H9 (cell line): Measurements from ENCODE around the gene COLEC12. TPM values are rescaled to one million over a fixed set of nuclear protein-coding genes. Genes with fewer than 3 reads are reported as not detected.

Source experiments
- DNase-seq: peaks from one replicate; pipeline ENCODE4 v3.0.0-alpha.2; 2017
- H2AFZ ChIP-seq: one replicate; pipeline ENCODE4 v1.6.1; 2013; ENCODE audit warnings: mild to moderate bottlenecking, low read length, control low read depth, moderate library complexity
- H2AK5ac ChIP-seq: 2 replicates; pipeline ENCODE4 v1.6.1; 2013; ENCODE audit warnings: low read length, control low read depth, mixed read lengths; ENCODE audit not compliant: insufficient read length
- H2BK120ac ChIP-seq: one replicate; pipeline ENCODE4 v1.6.1; 2013; ENCODE audit warnings: low read depth, mild to moderate bottlenecking, low read length, control low read depth, inconsistent platforms; ENCODE audit not compliant: poor library complexity, severe bottlenecking
- H2BK12ac ChIP-seq: 2 replicates; pipeline ENCODE4 v1.6.1; 2013; ENCODE audit warnings: low read length, control low read depth, mixed read lengths, low read depth; ENCODE audit not compliant: insufficient read length
- H2BK15ac ChIP-seq: 2 replicates; pipeline ENCODE4 v1.6.1; 2013; ENCODE audit warnings: low read depth, low read length, control low read depth
- H2BK20ac ChIP-seq: one replicate; pipeline ENCODE4 v1.6.1; 2013; ENCODE audit warnings: low read depth, mild to moderate bottlenecking, low read length, control low read depth, inconsistent platforms; ENCODE audit not compliant: poor library complexity, severe bottlenecking
- H2BK5ac ChIP-seq: 2 replicates; pipeline ENCODE4 v1.6.1; 2013; ENCODE audit warnings: low read length, control low read depth, mixed read lengths; ENCODE audit not compliant: insufficient read length
- H3K14ac ChIP-seq: 2 replicates; pipeline ENCODE4 v1.6.1; 2013; ENCODE audit warnings: low read length, control low read depth; ENCODE audit not compliant: insufficient read depth
- H3K18ac ChIP-seq: 2 replicates; pipeline ENCODE4 v1.6.1; 2013; ENCODE audit warnings: low read depth, mild to moderate bottlenecking, mixed read lengths, low read length, control low read depth; ENCODE audit not compliant: insufficient read length
- H3K23ac ChIP-seq: 2 replicates; pipeline ENCODE4 v1.6.1; 2013; ENCODE audit warnings: low read length, control low read depth, mixed read lengths, low read depth; ENCODE audit not compliant: insufficient read length
- H3K23me2 ChIP-seq: 2 replicates; pipeline ENCODE4 v1.6.1; 2013; ENCODE audit warnings: low read depth, mild to moderate bottlenecking, mixed read lengths, low read length, control low read depth; ENCODE audit not compliant: insufficient read length, poor library complexity, severe bottlenecking
- H3K27ac ChIP-seq: 2 replicates; pipeline ENCODE4 v1.5.1; 2013; ENCODE audit warnings: low read length, control low read depth, mixed read lengths, low read depth; ENCODE audit not compliant: insufficient read length
- H3K27me3 ChIP-seq: 2 replicates; pipeline ENCODE4 v1.6.1; 2013; ENCODE audit warnings: low read length, control low read depth, inconsistent platforms; ENCODE audit not compliant: insufficient read depth
- H3K4ac ChIP-seq: 2 replicates; pipeline ENCODE4 v1.6.1; 2013; ENCODE audit warnings: low read depth, mild to moderate bottlenecking, control low read depth, inconsistent platforms, low read length, moderate library complexity
- H3K4me1 ChIP-seq: 2 replicates; pipeline ENCODE4 v1.6.1; 2013; ENCODE audit warnings: low read length, control low read depth, inconsistent platforms; ENCODE audit not compliant: insufficient read depth
- H3K4me2 ChIP-seq: 2 replicates; pipeline ENCODE4 v1.6.1; 2013; ENCODE audit warnings: low read length, control low read depth, mixed read lengths; ENCODE audit not compliant: insufficient read length, insufficient read depth
- H3K56ac ChIP-seq: 2 replicates; pipeline ENCODE4 v1.6.1; 2013; ENCODE audit warnings: low read depth, mild to moderate bottlenecking, mixed read lengths, low read length, control low read depth; ENCODE audit not compliant: insufficient read length
- H3K79me1 ChIP-seq: 2 replicates; pipeline ENCODE4 v1.6.1; 2013; ENCODE audit warnings: low read depth, mild to moderate bottlenecking, moderate library complexity, low read length, control low read depth, inconsistent platforms; ENCODE audit not compliant: insufficient read depth, poor library complexity, severe bottlenecking
- H3K79me2 ChIP-seq: 2 replicates; pipeline ENCODE4 v1.6.1; 2013; ENCODE audit warnings: low read length, control low read depth, inconsistent platforms; ENCODE audit not compliant: insufficient read depth
- H3K9ac ChIP-seq: 2 replicates; pipeline ENCODE4 v1.6.1; 2013; ENCODE audit warnings: low read length, control low read depth, mixed read lengths; ENCODE audit not compliant: insufficient read length; ENCODE audit errors: extremely low read depth
- H3K9me3 ChIP-seq: one replicate; pipeline ENCODE4 v1.6.1; 2013; ENCODE audit warnings: low read depth, low read length, inconsistent platforms; ENCODE audit not compliant: control insufficient read depth
- H3T11ph ChIP-seq: one replicate; pipeline ENCODE4 v1.6.1; 2013; ENCODE audit warnings: mild to moderate bottlenecking, low read length, control low read depth, inconsistent platforms
- H4K20me1 ChIP-seq: one replicate; pipeline ENCODE4 v1.6.1; 2013; ENCODE audit not compliant: control insufficient read depth, insufficient read length, insufficient read depth
- H4K5ac ChIP-seq: 2 replicates; pipeline ENCODE4 v1.6.1; 2013; ENCODE audit warnings: low read depth, mild to moderate bottlenecking, mixed read lengths, low read length, control low read depth; ENCODE audit not compliant: insufficient read length
- H4K8ac ChIP-seq: replicated peaks from 2 replicates; pipeline ENCODE4 v1.6.1; 2013; ENCODE audit warnings: low read length, control low read depth, mixed read lengths, low read depth; ENCODE audit not compliant: insufficient read length
- H4K91ac ChIP-seq: 2 replicates; pipeline ENCODE4 v1.6.1; 2013; ENCODE audit warnings: low read depth, mild to moderate bottlenecking, moderate library complexity, mixed read lengths, low read length, control low read depth; ENCODE audit not compliant: insufficient read length
- H3K27ac Mint-ChIP-seq, 3 experiments: 2 replicates in 2 of 3; 3 replicates in 1 of 3; pipeline ENCODE4 v1.8.0; 2020 to 2021; ENCODE audit warnings: mixed read lengths in 3 of 3, mild to moderate bottlenecking in 1 of 3, moderate library complexity in 1 of 3
- H3K27me3 Mint-ChIP-seq: 2 replicates; pipeline ENCODE4 v1.8.0; 2021; ENCODE audit warnings: low read depth, mild to moderate bottlenecking, moderate library complexity, mixed read lengths
- H3K36me3 Mint-ChIP-seq, 3 experiments: 2 replicates in 2 of 3; 3 replicates in 1 of 3; pipeline ENCODE4 v1.8.0; 2020 to 2021; ENCODE audit warnings: low read depth in 3 of 3, mixed read lengths in 3 of 3; ENCODE audit not compliant: insufficient read depth in 1 of 3
- H3K4me1 Mint-ChIP-seq, 2 experiments: 2 replicates each; pipeline ENCODE4 v1.8.0; 2020; ENCODE audit warnings: mixed read lengths in 2 of 2
- H3K4me3 Mint-ChIP-seq, 2 experiments: 2 replicates in 1 of 2; 3 replicates in 1 of 2; pipeline ENCODE4 v1.8.0; 2020 to 2021; ENCODE audit warnings: mild to moderate bottlenecking in 2 of 2, mixed read lengths in 2 of 2, moderate library complexity in 1 of 2
- H3K9me3 Mint-ChIP-seq, 2 experiments: 2 replicates in 1 of 2; 3 replicates in 1 of 2; pipeline ENCODE4 v1.8.0; 2020; ENCODE audit warnings: mild to moderate bottlenecking in 2 of 2, mixed read lengths in 2 of 2, moderate library complexity in 1 of 2
- WGBS: extraction: QIAGEN DNeasy Blood & Tissue Kit; methylation state at CpG from one replicate; pipeline ENCODE4 v1.1.7; 2013; ENCODE audit warnings: missing lambda C conversion rate, low lambda C conversion rate, mixed read lengths; ENCODE audit not compliant: insufficient read length; ENCODE audit errors: extremely low coverage; 5-methylcytosine and 5-hydroxymethylcytosine counted together
- total RNA-seq: library from RNA; stranded (reverse); gene quantifications from 2 replicates; pipeline ENCODE4 v1.2.1, GENCODE V29; 2021
- TF ChIP-seq, protein P1 (sequence below): fragments of 200-600 bp; sonication (generic); conservative IDR thresholded peaks from 3 replicates; pipeline ENCODE4 v1.8.0; 2021; ENCODE audit warnings: antibody characterized with exemption, mild to moderate bottlenecking

The COLEC12 gene
- total RNA-seq, 1 experiment from 2014 or later: 0.70 TPM

DNA sequence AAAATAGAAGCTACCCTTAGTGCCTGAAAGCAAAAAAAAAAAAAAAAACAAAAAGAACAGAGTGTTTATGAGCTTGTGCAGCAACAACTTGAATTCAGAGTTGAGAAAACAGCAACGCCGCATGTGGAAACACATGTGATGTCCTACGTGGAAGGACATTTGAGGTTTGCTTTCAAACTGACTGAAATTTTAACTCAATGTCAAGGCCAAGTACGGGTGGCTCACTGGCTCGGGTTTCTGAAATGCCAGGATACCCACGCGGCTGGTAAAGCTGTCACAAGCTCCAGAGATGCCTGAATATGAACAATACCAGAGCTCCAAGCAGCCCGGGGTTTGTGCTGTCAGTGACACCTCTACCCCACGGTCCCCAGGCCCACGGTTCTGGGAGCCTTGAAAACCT lies 160.5 kb downstream of the COLEC12 start:
- Histone ChIP-seq H3K9me3 (no peaks in the 10 kb centered on the region), H2BK5ac (no peak overlapping the region), H4K91ac (no peak overlapping the region), H3K4ac (no peak overlapping the region), H3K27ac (no peak overlapping the region), H4K8ac (no peak overlapping the region), H3K23me2 (no peaks in the 10 kb centered on the region), H3K23ac (no peak overlapping the region), H3K79me2 (no peaks in the 10 kb centered on the region), H2BK12ac (no peak overlapping the region), H3K18ac (no peak overlapping the region), H4K5ac (no peak overlapping the region), H3K9ac (no peak overlapping the region), H2BK120ac (no peak overlapping the region), H2BK15ac (no peak overlapping the region), H3T11ph (no peak overlapping the region), H3K4me2 (no peak overlapping the region), H2AFZ (no peak overlapping the region), H3K79me1 (no peaks in the 10 kb centered on the region), H4K20me1 (no peaks in the 10 kb centered on the region), H3K27me3 (no peaks in the 10 kb centered on the region), H3K14ac (no peak overlapping the region), H3K56ac (no peak overlapping the region), H3K4me1 (no peaks in the 10 kb centered on the region), H2BK20ac (no peak overlapping the region), H2AK5ac (no peak overlapping the region)
- Mint-ChIP-seq H3K4me3 (no peak overlapping the region), H3K36me3 (no peaks in the 10 kb centered on the region), H3K27me3 (peaks cover 5% of the 10 kb centered on the region), H3K27ac (no peak overlapping the region; a peak in 1 of 7 replicates), H3K9me3 (no peaks in the 10 kb centered on the region), H3K4me1 (no peaks in the 10 kb centered on the region)
- no CpG with 5 or more reads among the region's 10 CpGs for WGBS
- TF ChIP-seq, protein P1, sequence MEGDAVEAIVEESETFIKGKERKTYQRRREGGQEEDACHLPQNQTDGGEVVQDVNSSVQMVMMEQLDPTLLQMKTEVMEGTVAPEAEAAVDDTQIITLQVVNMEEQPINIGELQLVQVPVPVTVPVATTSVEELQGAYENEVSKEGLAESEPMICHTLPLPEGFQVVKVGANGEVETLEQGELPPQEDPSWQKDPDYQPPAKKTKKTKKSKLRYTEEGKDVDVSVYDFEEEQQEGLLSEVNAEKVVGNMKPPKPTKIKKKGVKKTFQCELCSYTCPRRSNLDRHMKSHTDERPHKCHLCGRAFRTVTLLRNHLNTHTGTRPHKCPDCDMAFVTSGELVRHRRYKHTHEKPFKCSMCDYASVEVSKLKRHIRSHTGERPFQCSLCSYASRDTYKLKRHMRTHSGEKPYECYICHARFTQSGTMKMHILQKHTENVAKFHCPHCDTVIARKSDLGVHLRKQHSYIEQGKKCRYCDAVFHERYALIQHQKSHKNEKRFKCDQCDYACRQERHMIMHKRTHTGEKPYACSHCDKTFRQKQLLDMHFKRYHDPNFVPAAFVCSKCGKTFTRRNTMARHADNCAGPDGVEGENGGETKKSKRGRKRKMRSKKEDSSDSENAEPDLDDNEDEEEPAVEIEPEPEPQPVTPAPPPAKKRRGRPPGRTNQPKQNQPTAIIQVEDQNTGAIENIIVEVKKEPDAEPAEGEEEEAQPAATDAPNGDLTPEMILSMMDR: no peak
- DNase-seq: no peak
